Transverse colon (tissue), 4 donors: ENCODE data around the gene TNFSF13. TPM values are rescaled to one million over a fixed set of nuclear protein-coding genes. Genes with fewer than 3 reads are reported as not detected.

Experiments used
- DNase-seq: peaks from one replicate; pipeline ENCODE4 v3.0.0-alpha.2; 2019
- H3K27ac ChIP-seq, 4 donors: fragments of 200-600 bp; sonication (generic); 2 replicates each; pipeline ENCODE4 v1.5.1; 2016 to 2018; ENCODE audit warnings: inconsistent platforms in 4 of 4
- H3K27me3 ChIP-seq: fragments of 200-600 bp; sonication (generic); 2 replicates; pipeline ENCODE4 v1.5.1; 2017; ENCODE audit warnings: inconsistent platforms
- H3K36me3 ChIP-seq, 4 donors: fragments of 200-600 bp; sonication (generic); 2 replicates each; pipeline ENCODE4 v1.5.1; 2017 to 2019; ENCODE audit warnings: inconsistent platforms in 4 of 4
- H3K4me1 ChIP-seq, 4 donors: fragments of 200-600 bp; sonication (generic); 2 replicates each; pipeline ENCODE4 v1.5.1; 2017 to 2020; ENCODE audit warnings: inconsistent platforms in 4 of 4
- H3K4me3 ChIP-seq, 4 donors: fragments of 200-600 bp; sonication (generic); 1 replicate in 1 of 4; 2 replicates in 3 of 4; pipeline versions ENCODE4 v1.5.1 to v1.6.1; 2017 to 2019; ENCODE audit warnings: inconsistent platforms in 4 of 4
- H3K9me3 ChIP-seq, 2 donors: fragments of 200-600 bp; sonication (generic); 2 replicates each; pipeline ENCODE4 v1.5.1; 2017 to 2019; ENCODE audit warnings: inconsistent platforms in 2 of 2
- EP300 ChIP-seq: sonication (generic); formaldehyde crosslinking; IDR thresholded peaks from one replicate; pipeline ENCODE4 v1.6.1; 2017; ENCODE audit warnings: antibody characterized with exemption, low read depth
- POLR2A ChIP-seq: fragments of 450-650 bp; IDR thresholded peaks from one replicate; pipeline ENCODE4 v1.6.1; 2016; ENCODE audit warnings: antibody characterized with exemption, mild to moderate bottlenecking, moderate library complexity
- POLR2AphosphoS5 ChIP-seq, 3 donors: sonication (generic); formaldehyde crosslinking; IDR thresholded peaks; one replicate each; pipeline ENCODE4 v1.6.1; 2016; ENCODE audit warnings: antibody characterized with exemption in 3 of 3
- WGBS, 2 donors: methylation state at CpG; one replicate each; pipeline ENCODE4 v1.1.5; 2018; ENCODE audit warnings: low coverage in 1 of 2; 5-methylcytosine and 5-hydroxymethylcytosine counted together
- in situ Hi-C, 4 donors: fragments of 200-750 bp; cut with MboI; loops; one replicate each; pipeline versions ENCODE4 v1.15.0 to v1.15.1; 2017; ENCODE audit warnings: low sequenced_read_pairs in 3 of 4, low pct_ligation_motif_present in 1 of 4, low pct_unique_long_range_greater_than_20kb in 1 of 4
- intact Hi-C: fragments of 100-400 bp; cut with DNase I; formaldehyde crosslinking; loops from one replicate; pipeline ENCODE4 v1.15.1; 2023; ENCODE audit warnings: low total_unique reads
- total RNA-seq, 4 donors: library from RNA; depleted of rRNA; stranded (reverse); fragments of >200 nt; gene quantifications; one replicate each; pipeline ENCODE4 v1.1.0, GENCODE V29; 2016
- TF ChIP-seq, protein P1 (sequence below), 5 experiments: fragments of 200-600 bp in 3 of 5; fragments of 450-650 bp in 2 of 5; sonication (generic) in 3 of 5; IDR thresholded peaks; 1 replicate in 2 of 5; 2 replicates in 3 of 5; pipeline ENCODE4 v1.5.1; 2016 to 2017; ENCODE audit warnings: antibody characterized with exemption in 5 of 5, inconsistent platforms in 3 of 5, mild to moderate bottlenecking in 2 of 5, moderate library complexity in 1 of 5

Gene TNFSF13
- total RNA-seq, 4 donors from 2014 or later, result 19.7 to 94.3 (median 59.8) TPM

DNA sequence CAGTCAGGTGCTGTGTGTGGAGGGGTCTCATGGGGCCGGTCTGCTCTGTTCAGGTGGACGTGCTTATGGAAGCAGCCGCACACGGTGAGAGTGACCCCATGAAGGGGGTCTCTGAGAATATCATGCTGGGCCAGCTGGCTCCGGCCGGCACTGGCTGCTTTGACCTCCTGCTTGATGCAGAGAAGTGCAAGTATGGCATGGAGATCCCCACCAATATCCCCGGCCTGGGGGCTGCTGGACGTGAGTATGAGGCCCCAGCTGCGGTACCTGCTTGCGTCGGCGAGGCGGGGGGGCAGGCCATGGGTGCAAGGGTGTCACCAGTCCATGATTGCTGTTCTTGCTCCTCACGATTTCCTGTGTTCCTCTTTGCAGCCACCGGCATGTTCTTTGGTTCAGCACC, 46.4 kb upstream of the TNFSF13 start:
- Histone ChIP-seq H3K9me3 (no peaks in the 10 kb centered on the region), H3K36me3 (peaks cover 0 to 52% (median 23%) of the 10 kb centered on the region in 4 donors), H3K4me3 (no peak overlapping the region), H3K4me1 (peaks cover 0 to 17% (median 10%) of the 10 kb centered on the region in 4 donors), H3K27me3 (no peaks in the 10 kb centered on the region), H3K27ac (no peak overlapping the region)
- DNase-seq, result no peak
- 94% methylated on average over 15 of the region's 15 CpGs; no CpG with 5 or more reads in 1 of the 2 donors for WGBS, 2 donors
- no peak for TF ChIP-seq POLR2A
- TF ChIP-seq POLR2AphosphoS5 (IDR thresholded peaks at IDR 0.05), result no peak
- TF ChIP-seq, protein P1, sequence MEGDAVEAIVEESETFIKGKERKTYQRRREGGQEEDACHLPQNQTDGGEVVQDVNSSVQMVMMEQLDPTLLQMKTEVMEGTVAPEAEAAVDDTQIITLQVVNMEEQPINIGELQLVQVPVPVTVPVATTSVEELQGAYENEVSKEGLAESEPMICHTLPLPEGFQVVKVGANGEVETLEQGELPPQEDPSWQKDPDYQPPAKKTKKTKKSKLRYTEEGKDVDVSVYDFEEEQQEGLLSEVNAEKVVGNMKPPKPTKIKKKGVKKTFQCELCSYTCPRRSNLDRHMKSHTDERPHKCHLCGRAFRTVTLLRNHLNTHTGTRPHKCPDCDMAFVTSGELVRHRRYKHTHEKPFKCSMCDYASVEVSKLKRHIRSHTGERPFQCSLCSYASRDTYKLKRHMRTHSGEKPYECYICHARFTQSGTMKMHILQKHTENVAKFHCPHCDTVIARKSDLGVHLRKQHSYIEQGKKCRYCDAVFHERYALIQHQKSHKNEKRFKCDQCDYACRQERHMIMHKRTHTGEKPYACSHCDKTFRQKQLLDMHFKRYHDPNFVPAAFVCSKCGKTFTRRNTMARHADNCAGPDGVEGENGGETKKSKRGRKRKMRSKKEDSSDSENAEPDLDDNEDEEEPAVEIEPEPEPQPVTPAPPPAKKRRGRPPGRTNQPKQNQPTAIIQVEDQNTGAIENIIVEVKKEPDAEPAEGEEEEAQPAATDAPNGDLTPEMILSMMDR (IDR thresholded peaks at IDR 0.05), result no peak
- no peak for TF ChIP-seq EP300
- in situ Hi-C loops (no loop called here), intact Hi-C loops (no loop called here)

DNA sequence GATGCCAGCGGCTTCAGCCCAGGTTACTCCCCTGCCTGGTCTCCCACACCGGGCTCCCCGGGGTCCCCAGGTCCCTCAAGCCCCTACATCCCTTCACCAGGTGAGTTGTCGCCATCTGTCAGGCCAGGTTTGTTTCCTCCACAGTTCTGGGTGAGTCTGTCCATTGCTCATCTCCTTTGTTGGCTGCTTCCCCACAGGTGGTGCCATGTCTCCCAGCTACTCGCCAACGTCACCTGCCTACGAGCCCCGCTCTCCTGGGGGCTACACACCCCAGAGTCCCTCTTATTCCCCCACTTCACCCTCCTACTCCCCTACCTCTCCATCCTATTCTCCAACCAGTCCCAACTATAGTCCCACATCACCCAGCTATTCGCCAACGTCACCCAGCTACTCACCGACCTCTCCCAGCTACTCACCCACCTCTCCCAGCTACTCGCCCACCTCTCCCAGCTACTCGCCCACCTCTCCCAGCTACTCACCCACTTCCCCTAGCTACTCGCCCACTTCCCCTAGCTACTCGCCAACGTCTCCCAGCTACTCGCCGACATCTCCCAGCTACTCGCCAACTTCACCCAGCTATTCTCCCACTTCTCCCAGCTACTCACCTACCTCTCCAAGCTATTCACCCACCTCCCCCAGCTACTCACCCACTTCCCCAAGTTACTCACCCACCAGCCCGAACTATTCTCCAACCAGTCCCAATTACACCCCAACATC, 45.6 kb upstream of the TNFSF13 start:
- intact Hi-C loops, result no loop called here
- 85 to 88% methylated on average over 20 of the region's 20 CpGs for WGBS, 2 donors

DNA sequence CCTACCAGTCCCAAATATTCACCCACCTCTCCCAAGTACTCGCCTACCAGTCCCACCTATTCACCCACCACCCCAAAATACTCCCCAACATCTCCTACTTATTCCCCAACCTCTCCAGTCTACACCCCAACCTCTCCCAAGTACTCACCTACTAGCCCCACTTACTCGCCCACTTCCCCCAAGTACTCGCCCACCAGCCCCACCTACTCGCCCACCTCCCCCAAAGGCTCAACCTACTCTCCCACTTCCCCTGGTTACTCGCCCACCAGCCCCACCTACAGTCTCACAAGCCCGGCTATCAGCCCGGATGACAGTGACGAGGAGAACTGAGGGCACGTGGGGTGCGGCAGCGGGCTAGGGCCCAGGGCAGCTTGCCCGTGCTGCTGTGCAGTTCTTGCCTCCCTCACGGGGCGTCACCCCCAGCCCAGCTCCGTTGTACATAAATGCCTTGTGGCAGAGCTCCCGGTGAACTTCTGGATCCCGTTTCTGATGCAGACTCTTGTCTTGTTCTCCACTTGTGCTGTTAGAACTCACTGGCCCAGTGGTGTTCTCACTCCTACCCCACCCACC, 44.6 kb upstream of the TNFSF13 start:
- Histone ChIP-seq H3K4me1 (peaks cover 0 to 17% (median 10%) of the 10 kb centered on the region in 4 donors), H3K9me3 (no peaks in the 10 kb centered on the region), H3K4me3 (no peak overlapping the region), H3K27me3 (no peaks in the 10 kb centered on the region), H3K27ac (no peak overlapping the region), H3K36me3 (peaks cover 0 to 40% (median 14%) of the 10 kb centered on the region in 4 donors)
- DNase-seq, result no peak
- intact Hi-C loops, result no loop called here
- TF ChIP-seq POLR2A, result no peak
- TF ChIP-seq, protein P1 (IDR thresholded peaks at IDR 0.05), result no peak
- no peak for TF ChIP-seq POLR2AphosphoS5 (IDR thresholded peaks at IDR 0.05)
- no peak for TF ChIP-seq EP300
- WGBS, 2 donors, result 77 to 89% methylated on average over 4 to 17 of the region's 17 CpGs
- in situ Hi-C loops, result no loop called here

More for the DNA sequence above, 45.6 kb upstream of the TNFSF13 start:
- peaks cover 0 to 50% (median 19%) of the 10 kb centered on the region in 4 donors for H3K36me3 ChIP-seq
- in situ Hi-C loops, result no loop called here
- H3K27me3 ChIP-seq, result no peaks in the 10 kb centered on the region
- DNase-seq, result no peak
- no peaks in the 10 kb centered on the region for H3K9me3 ChIP-seq
- H3K4me3 ChIP-seq, result no peak overlapping the region
- no peak overlapping the region for H3K27ac ChIP-seq
- TF ChIP-seq EP300 (no peak), POLR2AphosphoS5 (IDR thresholded peaks at IDR 0.05) (no peak), POLR2A (no peak)
- TF ChIP-seq, protein P1 (IDR thresholded peaks at IDR 0.05), result no peak
- H3K4me1 ChIP-seq, result peaks cover 0 to 17% (median 10%) of the 10 kb centered on the region in 4 donors

DNA sequence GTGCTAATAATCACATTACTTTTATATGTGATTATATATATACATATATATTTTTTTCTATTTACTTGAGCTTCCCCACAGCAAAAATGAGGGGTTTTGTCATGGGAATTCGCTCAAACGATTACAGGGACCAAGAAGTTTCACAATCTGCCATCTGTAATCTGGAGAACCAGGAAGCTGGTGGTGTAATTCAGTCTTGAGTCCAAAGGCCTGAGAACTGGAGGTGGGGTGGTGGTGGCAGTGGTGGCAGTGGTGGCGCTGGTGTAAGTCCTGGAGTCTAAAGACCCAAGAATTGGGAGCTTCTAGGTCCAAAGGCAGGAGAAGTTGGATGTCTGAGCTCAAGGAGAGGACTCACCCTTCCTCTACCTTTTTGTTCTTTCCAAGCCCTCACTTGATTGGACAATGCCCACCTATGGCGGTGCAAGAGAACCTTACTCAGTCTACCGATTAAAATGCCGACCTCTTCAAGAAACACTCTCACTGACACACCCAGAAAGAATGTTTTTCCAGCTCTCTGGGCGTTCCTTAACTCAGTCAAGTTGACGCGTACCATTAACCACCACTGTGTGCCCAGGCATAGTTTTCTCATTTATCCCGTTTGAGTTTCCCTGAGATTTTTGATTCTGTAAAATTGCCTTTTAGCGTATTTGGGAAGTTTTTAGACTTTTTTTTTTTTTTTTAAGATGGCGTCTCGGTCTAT, 42.5 kb upstream of the TNFSF13 start:
- TF ChIP-seq, protein P1 (IDR thresholded peaks at IDR 0.05), result peak in 1 of 5 experiments; percentile 15
- TF ChIP-seq EP300, result no peak
- H3K4me1 ChIP-seq, result peaks cover 0 to 17% (median 10%) of the 10 kb centered on the region in 4 donors
- no peak overlapping the region for H3K4me3 ChIP-seq
- intact Hi-C loops (loop anchor here (5.0 kb wide), 1 partner anchor 41 kb away; the partner anchor contains the start of gene TNFSF13), in situ Hi-C loops (no loop called here)
- no peaks in the 10 kb centered on the region for H3K9me3 ChIP-seq
- peak; percentile 71 for DNase-seq
- peak overlapping the region; percentile 42 to 62 (median 56) for H3K27ac ChIP-seq
- 75 to 82% methylated on average over 7 to 13 of the region's 13 CpGs for WGBS, 2 donors
- peaks cover 0 to 30% (median 9%) of the 10 kb centered on the region in 4 donors for H3K36me3 ChIP-seq
- no peaks in the 10 kb centered on the region for H3K27me3 ChIP-seq
